MM.1S (cell line): ENCODE results near the gene GNA14.

Experiments used
- CTCF ChIP-seq: fragments of 300-600 bp; sonication (generic); IDR thresholded peaks from 2 replicates; pipeline ENCODE4 v1.5.1; 2016; ENCODE audit warnings: antibody characterized with exemption, low read length, mixed read lengths
- EZH2 ChIP-seq: fragments of 300-600 bp; sonication (generic); optimal IDR thresholded peaks from 2 replicates; pipeline ENCODE3; 2017; ENCODE audit warnings: low read depth, mild to moderate bottlenecking, antibody characterized with exemption, low read length, mixed read lengths
- EZH2phosphoT487 ChIP-seq: fragments of 300-600 bp; sonication (generic); IDR thresholded peaks from 2 replicates; pipeline ENCODE4 v1.6.1; 2018; ENCODE audit warnings: antibody characterized with exemption, low read length

- TF ChIP-seq EZH2 (no peak), CTCF (no peak), EZH2phosphoT487 (no peak)
Observed at GRCh38 chr9:77582525-77582924, 65.6 kb downstream of the GNA14 start.
